Fibroblast of lung (primary cell): ENCODE measurements around the gene PPIE.

ENCODE experiments used
- CTCF ChIP-seq, 2 donors: IDR thresholded peaks in 1 of 2; conservative IDR thresholded peaks in 1 of 2; 1 replicate in 1 of 2; 2 replicates in 1 of 2; pipeline ENCODE4 v1.5.1; 2011 to 2012; ENCODE audit warnings: low read length in 2 of 2, control low read depth in 1 of 2, inconsistent platforms in 1 of 2, low read depth in 1 of 2, mild to moderate bottlenecking in 1 of 2
- EZH2 ChIP-seq: IDR thresholded peaks from 2 replicates; pipeline ENCODE4 v1.5.1; 2012; ENCODE audit warnings: low read length, control low read depth, mild to moderate bottlenecking; ENCODE audit errors: missing control alignments

GRCh38 chr1:39726600-39726999 is 12.1 kb upstream of the PPIE start:
- TF ChIP-seq CTCF (conservative IDR thresholded peaks at IDR 0.05 in 1 of 2, IDR thresholded peaks at IDR 0.05 in 1 of 2; ENCODE audit: low read depth in 1 of 2, low read length in 2 of 2) (no peak), EZH2 (no peak)
